CD4-positive, CD25-positive, alpha-beta regulatory T cell (primary cell): Measurements from ENCODE around the gene KITLG. TPM values are rescaled to one million over a fixed set of nuclear protein-coding genes. Genes with fewer than 3 reads are reported as not detected.

Experiments
- ATAC-seq, 2 donors: fragments of 150-1000 bp; cut with Tn5 transposase; one replicate each; pipeline ENCODE4 v1.10.0; 2021; ENCODE audit warnings: low read depth in 2 of 2, moderate number of reproducible peaks in 2 of 2, moderate library complexity in 1 of 2
- DNase-seq, 3 donors: peaks; one replicate each; pipeline versions ENCODE4 v3.0.0 to v3.0.0-alpha.2; 2012 to 2022; ENCODE audit warnings: mixed read lengths in 1 of 3
- H3K27ac ChIP-seq: one replicate; pipeline ENCODE4 v1.7.0; 2013; ENCODE audit warnings: mild to moderate bottlenecking, low read length; ENCODE audit not compliant: insufficient read depth, poor library complexity, severe bottlenecking
- H3K27me3 ChIP-seq: one replicate; pipeline ENCODE4 v1.7.0; 2013; ENCODE audit warnings: low read length; ENCODE audit not compliant: control insufficient read depth, insufficient read depth
- H3K36me3 ChIP-seq: one replicate; pipeline ENCODE4 v1.7.0; 2013; ENCODE audit warnings: mild to moderate bottlenecking, low read length, moderate library complexity; ENCODE audit not compliant: control insufficient read depth, insufficient read depth
- H3K4me1 ChIP-seq: 2 replicates; pipeline ENCODE4 v1.7.0; 2013; ENCODE audit warnings: mild to moderate bottlenecking, low read length; ENCODE audit not compliant: insufficient read depth, control insufficient read depth, poor library complexity, severe bottlenecking
- H3K4me3 ChIP-seq: one replicate; pipeline ENCODE4 v1.7.0; 2013; ENCODE audit warnings: low read depth, mild to moderate bottlenecking, low read length, moderate library complexity
- H3K9me3 ChIP-seq, 2 experiments: 1 replicate in 1 of 2; 2 replicates in 1 of 2; pipeline ENCODE4 v1.7.0; 2013; ENCODE audit warnings: low read length in 2 of 2, mild to moderate bottlenecking in 1 of 2, moderate library complexity in 1 of 2; ENCODE audit not compliant: control insufficient read depth in 2 of 2
- H3K27ac Mint-ChIP-seq, 3 donors: one replicate each; pipeline ENCODE4 v1.8.0; 2020 to 2022; ENCODE audit warnings: mild to moderate bottlenecking in 3 of 3, mixed read lengths in 3 of 3, moderate library complexity in 2 of 3
- H3K27me3 Mint-ChIP-seq: one replicate; pipeline ENCODE4 v1.8.0; 2022; ENCODE audit warnings: mild to moderate bottlenecking, mixed read lengths
- H3K36me3 Mint-ChIP-seq: one replicate; pipeline ENCODE4 v1.8.0; 2020; ENCODE audit warnings: mixed read lengths
- H3K4me1 Mint-ChIP-seq, 4 donors: one replicate each; pipeline ENCODE4 v1.8.0; 2020 to 2022; ENCODE audit warnings: mixed read lengths in 4 of 4, mild to moderate bottlenecking in 1 of 4
- H3K4me3 Mint-ChIP-seq, 4 donors: one replicate each; pipeline ENCODE4 v1.8.0; 2020 to 2022; ENCODE audit warnings: mild to moderate bottlenecking in 4 of 4, mixed read lengths in 4 of 4, moderate library complexity in 3 of 4
- H3K9me3 Mint-ChIP-seq, 7 donors: one replicate each; pipeline ENCODE4 v1.8.0; 2020 to 2022; ENCODE audit warnings: mixed read lengths in 7 of 7, mild to moderate bottlenecking in 3 of 7, moderate library complexity in 2 of 7
- polyA plus RNA-seq, 4 donors: library from polyadenylated mRNA; unstranded; fragments of 300-500 nt; fragmentation: Illumina TruSeq; gene quantifications; one replicate each; pipeline ENCODE4 v1.2.3, GENCODE V29; 2021
- total RNA-seq: library from RNA; stranded (reverse); gene quantifications from one replicate; pipeline ENCODE4 v1.2.3, GENCODE V29; 2022

Gene KITLG
- total and polyA plus RNA-seq, 5 donors from 2014 or later = not detected

GRCh38 chr12:88450136-88450535 lies 130.1 kb downstream of the KITLG start:
- Mint-ChIP-seq H3K9me3 (peaks cover 0 to 4% (median under 1%) of the 10 kb centered on the region in 7 donors), H3K4me1 (no peaks in the 10 kb centered on the region), H3K36me3 (no peaks in the 10 kb centered on the region), H3K27ac (no peak overlapping the region), H3K27me3 (no peaks in the 10 kb centered on the region), H3K4me3 (no peak overlapping the region)
- no peak overlapping the region for H3K27ac ChIP-seq
- no peaks in the 10 kb centered on the region for H3K27me3 ChIP-seq
- no peak overlapping the region for H3K4me3 ChIP-seq
- H3K36me3 ChIP-seq = no peaks in the 10 kb centered on the region
- ATAC-seq (no peak), DNase-seq (no peak)
- no peaks in the 10 kb centered on the region for H3K9me3 ChIP-seq
- no peaks in the 10 kb centered on the region for H3K4me1 ChIP-seq

GRCh38 chr12:88448337-88448915 lies 131.8 kb downstream of the KITLG start:
- ATAC-seq (no peak), DNase-seq (no peak)
- Histone ChIP-seq H3K4me3 (no peak overlapping the region), H3K27me3 (no peaks in the 10 kb centered on the region), H3K27ac (no peak overlapping the region), H3K4me1 (no peaks in the 10 kb centered on the region), H3K9me3 (no peaks in the 10 kb centered on the region), H3K36me3 (no peaks in the 10 kb centered on the region)
- Mint-ChIP-seq H3K36me3 (no peaks in the 10 kb centered on the region), H3K27me3 (no peaks in the 10 kb centered on the region), H3K9me3 (peaks cover 0 to 2% (median 0%) of the 10 kb centered on the region in 7 donors), H3K27ac (no peak overlapping the region), H3K4me1 (no peaks in the 10 kb centered on the region), H3K4me3 (no peak overlapping the region)

- no peak overlapping the region for H3K4me3 Mint-ChIP-seq
- ATAC-seq = no peak
These were observed 134.4 kb downstream of the KITLG start for GRCh38 chr12:88445705-88446394.

GRCh38 chr12:88444481-88444880 lies 135.8 kb downstream of the KITLG start:
- no peak for DNase-seq
- no peaks in the 10 kb centered on the region for H3K36me3 ChIP-seq
- H3K27ac ChIP-seq = no peak overlapping the region
- no peak overlapping the region for H3K4me3 ChIP-seq
- H3K36me3 Mint-ChIP-seq = no peaks in the 10 kb centered on the region
- peaks cover 0 to 4% (median 2%) of the 10 kb centered on the region in 7 donors for H3K9me3 Mint-ChIP-seq
- no peaks in the 10 kb centered on the region for H3K9me3 ChIP-seq
- H3K4me3 Mint-ChIP-seq = no peak overlapping the region
- H3K27ac Mint-ChIP-seq = no peak overlapping the region
- H3K27me3 Mint-ChIP-seq = peaks cover 4% of the 10 kb centered on the region
- no peaks in the 10 kb centered on the region for H3K4me1 Mint-ChIP-seq
- H3K27me3 ChIP-seq = no peaks in the 10 kb centered on the region
- no peak for ATAC-seq
- H3K4me1 ChIP-seq = no peaks in the 10 kb centered on the region

More at GRCh38 chr12:88445705-88446394, 134.4 kb downstream of the KITLG start:
- DNase-seq = no peak
- H3K4me1 Mint-ChIP-seq = no peaks in the 10 kb centered on the region
- H3K27me3 Mint-ChIP-seq = peaks cover 4% of the 10 kb centered on the region
- no peaks in the 10 kb centered on the region for H3K36me3 Mint-ChIP-seq
- H3K27ac ChIP-seq = no peak overlapping the region
- peaks cover 0 to 3% (median 2%) of the 10 kb centered on the region in 7 donors for H3K9me3 Mint-ChIP-seq
- no peaks in the 10 kb centered on the region for H3K36me3 ChIP-seq
- H3K27me3 ChIP-seq = no peaks in the 10 kb centered on the region
- no peak overlapping the region for H3K27ac Mint-ChIP-seq
- no peaks in the 10 kb centered on the region for H3K9me3 ChIP-seq
- H3K4me1 ChIP-seq = no peaks in the 10 kb centered on the region
- H3K4me3 ChIP-seq = no peak overlapping the region
